SU-DHL-6 (cell line): Measurements from ENCODE around the gene LRRN2.

Source experiments
- CTCF ChIP-seq: fragments of 200-600 bp; sonication (generic); IDR thresholded peaks from one replicate; pipeline ENCODE4 v1.5.1; 2017; ENCODE audit warnings: antibody characterized with exemption, mild to moderate bottlenecking, low read length, moderate library complexity; ENCODE audit not compliant: insufficient read depth, poor library complexity, severe bottlenecking
- EZH2phosphoT487 ChIP-seq: fragments of 200-600 bp; sonication (generic), shearing (Covaris generic); conservative IDR thresholded peaks from 2 replicates; pipeline ENCODE4 v1.6.1; 2018; ENCODE audit warnings: mild to moderate bottlenecking, antibody characterized with exemption, low read length, moderate library complexity, mixed read lengths

- no peak for TF ChIP-seq CTCF
- TF ChIP-seq EZH2phosphoT487, result no peak
These were observed 37.7 kb upstream of the LRRN2 start for GRCh38 chr1:204723131-204723787.
